HG02610 (cell line): ENCODE results near the gene CA11.

Experiments used
- ATAC-seq: cut with Tn5 transposase; IDR thresholded peaks from one replicate; pipeline ENCODE4 v1.9.1; 2021; ENCODE audit warnings: mild to moderate bottlenecking, moderate library complexity; ENCODE audit not compliant: unreplicated experiment

Gene CA11

GRCh38 chr19:48595171-48595570 lies 50.8 kb downstream of the CA11 start:
- no peak for ATAC-seq

- ATAC-seq = no peak
Measured at GRCh38 chr19:48591021-48591420, 55.0 kb downstream of the CA11 start.

- ATAC-seq = no peak
Measured at GRCh38 chr19:48588670-48589401, 57.2 kb downstream of the CA11 start.
